Epithelial cell of proximal tubule (primary cell): ENCODE measurements around the gene HDGF. TPM values are rescaled to one million over a fixed set of nuclear protein-coding genes. Genes with fewer than 3 reads are reported as not detected.

Experiments used
- DNase-seq: peaks from one replicate; pipeline ENCODE4 v3.0.0-alpha.2; 2011; ENCODE audit warnings: low read depth
- H3K4me3 ChIP-seq: 2 replicates; pipeline ENCODE4 v1.5.1; 2011; ENCODE audit warnings: low read depth, mild to moderate bottlenecking, low read length
- total RNA-seq: library from RNA; depleted of rRNA; stranded (reverse); fragments of >200 nt; gene quantifications from 2 replicates; pipeline ENCODE4 v1.2.3, GENCODE V29; 2015
- TF ChIP-seq, protein P1 (sequence below): conservative IDR thresholded peaks from 2 replicates; pipeline ENCODE4 v1.5.1; 2012; ENCODE audit warnings: low read depth, mild to moderate bottlenecking, low read length

HDGF gene
- total RNA-seq, 1 donor from 2014 or later = 279 TPM

DNA sequence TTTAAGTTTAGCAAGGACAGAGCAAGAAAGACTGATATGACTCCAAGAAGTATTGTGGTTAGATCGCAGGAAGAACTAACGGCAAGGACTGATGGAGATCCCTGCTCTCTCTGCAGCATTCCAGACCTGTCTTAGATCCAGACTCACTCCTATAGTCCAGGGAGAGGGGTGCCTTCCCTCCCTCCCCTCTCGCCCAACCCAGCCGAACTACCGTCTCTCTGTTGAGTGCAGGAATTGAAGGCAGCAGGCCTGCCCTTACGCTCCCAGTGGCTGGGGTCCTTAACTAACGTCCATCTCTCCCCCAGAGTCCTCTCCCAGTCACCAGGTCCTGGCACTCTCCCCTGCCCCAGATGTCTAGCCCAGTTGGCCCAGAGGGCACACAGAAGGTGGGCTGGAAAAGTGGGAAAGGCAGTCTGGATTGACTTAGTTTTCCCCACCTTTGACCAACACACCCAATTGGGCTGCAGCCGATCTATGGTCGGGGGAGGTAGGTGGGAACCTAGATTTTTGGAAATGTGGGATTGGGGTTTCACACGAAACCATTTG is 47.2 kb downstream of the HDGF start:
- TF ChIP-seq, protein P1, sequence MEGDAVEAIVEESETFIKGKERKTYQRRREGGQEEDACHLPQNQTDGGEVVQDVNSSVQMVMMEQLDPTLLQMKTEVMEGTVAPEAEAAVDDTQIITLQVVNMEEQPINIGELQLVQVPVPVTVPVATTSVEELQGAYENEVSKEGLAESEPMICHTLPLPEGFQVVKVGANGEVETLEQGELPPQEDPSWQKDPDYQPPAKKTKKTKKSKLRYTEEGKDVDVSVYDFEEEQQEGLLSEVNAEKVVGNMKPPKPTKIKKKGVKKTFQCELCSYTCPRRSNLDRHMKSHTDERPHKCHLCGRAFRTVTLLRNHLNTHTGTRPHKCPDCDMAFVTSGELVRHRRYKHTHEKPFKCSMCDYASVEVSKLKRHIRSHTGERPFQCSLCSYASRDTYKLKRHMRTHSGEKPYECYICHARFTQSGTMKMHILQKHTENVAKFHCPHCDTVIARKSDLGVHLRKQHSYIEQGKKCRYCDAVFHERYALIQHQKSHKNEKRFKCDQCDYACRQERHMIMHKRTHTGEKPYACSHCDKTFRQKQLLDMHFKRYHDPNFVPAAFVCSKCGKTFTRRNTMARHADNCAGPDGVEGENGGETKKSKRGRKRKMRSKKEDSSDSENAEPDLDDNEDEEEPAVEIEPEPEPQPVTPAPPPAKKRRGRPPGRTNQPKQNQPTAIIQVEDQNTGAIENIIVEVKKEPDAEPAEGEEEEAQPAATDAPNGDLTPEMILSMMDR = no peak
- no peak for DNase-seq
- no peak overlapping the region for H3K4me3 ChIP-seq

- TF ChIP-seq, protein P1 = no peak
- no peak for DNase-seq
- H3K4me3 ChIP-seq = no peak overlapping the region
These were observed 47.7 kb downstream of the HDGF start for GRCh38 chr1:156703741-156704140.

- no peak overlapping the region for H3K4me3 ChIP-seq
- no peak for DNase-seq
- TF ChIP-seq, protein P1 = no peak
These were observed 48.1 kb downstream of the HDGF start for GRCh38 chr1:156703336-156703735.

- no peak overlapping the region for H3K4me3 ChIP-seq
- TF ChIP-seq, protein P1 = no peak
- no peak for DNase-seq
These were observed 50.5 kb downstream of the HDGF start for GRCh38 chr1:156700736-156701531.

DNA sequence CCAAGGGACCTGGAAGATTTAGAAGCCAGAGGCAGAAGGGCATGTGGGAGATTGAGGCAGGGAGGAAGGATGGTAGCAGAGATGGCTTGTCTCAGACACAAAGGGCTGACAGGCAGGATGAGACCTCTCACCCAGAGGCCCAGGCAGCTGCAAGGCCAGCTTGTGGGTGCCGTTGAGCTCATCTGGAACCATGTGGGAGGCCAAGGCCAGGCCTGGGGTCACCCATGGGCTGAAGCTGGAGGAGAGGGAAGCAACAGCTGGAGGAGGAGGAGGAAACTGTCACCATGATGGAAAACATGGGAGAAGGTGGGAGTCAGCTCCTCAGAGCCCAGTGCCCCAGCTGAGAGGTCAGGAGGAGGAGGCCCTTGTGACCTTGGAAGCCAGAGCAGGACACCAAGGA is 52.5 kb downstream of the HDGF start:
- TF ChIP-seq, protein P1 = no peak
- no peak overlapping the region for H3K4me3 ChIP-seq
- DNase-seq = no peak

DNA sequence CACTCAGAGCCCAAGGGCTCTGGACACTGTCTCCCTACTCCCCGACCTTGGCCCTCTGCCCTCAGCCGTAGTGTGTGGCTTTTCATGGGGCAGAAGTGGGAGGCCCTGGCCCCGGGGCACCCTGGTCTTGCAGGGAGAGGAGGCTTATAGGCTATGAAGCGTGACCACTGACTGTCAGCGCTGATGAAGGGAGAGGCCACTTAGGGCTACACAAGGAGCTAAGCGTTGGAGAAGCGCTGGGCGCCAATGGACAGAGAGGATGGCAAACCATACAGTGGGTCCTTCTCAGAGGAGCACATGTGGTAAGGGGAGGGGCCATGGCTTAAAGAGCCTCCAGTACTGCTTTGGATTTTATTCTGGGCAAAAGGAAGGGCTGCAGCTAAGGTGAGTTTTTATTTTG is 54.0 kb downstream of the HDGF start:
- DNase-seq = no peak
- TF ChIP-seq, protein P1 = no peak
- H3K4me3 ChIP-seq = no peak overlapping the region

DNA sequence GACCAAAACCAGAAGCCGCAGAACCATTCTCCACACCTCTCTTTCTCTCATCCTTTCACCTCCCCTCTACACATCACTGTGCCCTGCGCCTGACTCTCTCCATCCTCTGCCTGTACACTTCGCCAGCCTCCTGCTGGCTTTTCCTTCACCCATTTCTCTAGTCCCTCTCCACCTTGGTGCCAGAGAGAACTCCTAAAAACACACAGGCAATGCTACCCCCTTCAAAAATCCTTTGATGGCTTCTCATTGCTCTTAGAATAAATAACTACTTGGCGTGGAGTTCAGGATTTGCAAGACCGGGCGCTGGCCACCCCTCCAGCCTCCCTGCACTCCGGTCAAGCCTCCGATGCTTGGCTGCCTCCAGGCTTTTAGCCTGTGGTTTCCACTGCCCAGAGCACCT is 54.7 kb downstream of the HDGF start:
- TF ChIP-seq, protein P1 = no peak
- H3K4me3 ChIP-seq = no peak overlapping the region
- DNase-seq = no peak
